ENCODE measurements around the gene BMP10. TPM values are rescaled to one million over a fixed set of nuclear protein-coding genes. Genes with fewer than 3 reads are reported as not detected.

Gene BMP10
- total RNA-seq, 4 donors from 2014 or later = not detected

DNA sequence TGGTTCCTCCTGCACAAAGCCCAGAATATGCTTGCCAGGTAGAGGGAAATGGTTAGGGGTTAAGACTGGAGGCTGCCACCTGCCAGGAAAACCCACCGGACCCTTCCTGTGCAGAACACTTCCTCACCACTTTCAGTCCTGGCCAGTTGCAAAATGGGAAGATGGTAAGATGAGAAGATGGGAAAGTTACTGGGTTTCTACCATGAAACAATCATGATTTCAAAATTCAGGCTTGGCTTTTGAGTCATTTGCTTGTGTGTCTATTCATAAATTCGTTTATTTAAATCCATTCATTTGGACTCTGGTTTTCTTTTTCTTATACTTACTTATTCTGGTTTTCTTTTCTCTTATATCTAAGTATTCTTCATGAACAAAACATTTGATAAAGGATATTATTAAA is 7.2 kb downstream of the BMP10 start:
- H3K27me3 ChIP-seq = no peaks in the 10 kb centered on the region
- H3K4me1 ChIP-seq = no peaks in the 10 kb centered on the region
- no peak overlapping the region for H3K27ac ChIP-seq
- H3K9me3 ChIP-seq = no peaks in the 10 kb centered on the region
- no peak for TF ChIP-seq POLR2A (IDR thresholded peaks at IDR 0.05)
- TF ChIP-seq, protein P1, sequence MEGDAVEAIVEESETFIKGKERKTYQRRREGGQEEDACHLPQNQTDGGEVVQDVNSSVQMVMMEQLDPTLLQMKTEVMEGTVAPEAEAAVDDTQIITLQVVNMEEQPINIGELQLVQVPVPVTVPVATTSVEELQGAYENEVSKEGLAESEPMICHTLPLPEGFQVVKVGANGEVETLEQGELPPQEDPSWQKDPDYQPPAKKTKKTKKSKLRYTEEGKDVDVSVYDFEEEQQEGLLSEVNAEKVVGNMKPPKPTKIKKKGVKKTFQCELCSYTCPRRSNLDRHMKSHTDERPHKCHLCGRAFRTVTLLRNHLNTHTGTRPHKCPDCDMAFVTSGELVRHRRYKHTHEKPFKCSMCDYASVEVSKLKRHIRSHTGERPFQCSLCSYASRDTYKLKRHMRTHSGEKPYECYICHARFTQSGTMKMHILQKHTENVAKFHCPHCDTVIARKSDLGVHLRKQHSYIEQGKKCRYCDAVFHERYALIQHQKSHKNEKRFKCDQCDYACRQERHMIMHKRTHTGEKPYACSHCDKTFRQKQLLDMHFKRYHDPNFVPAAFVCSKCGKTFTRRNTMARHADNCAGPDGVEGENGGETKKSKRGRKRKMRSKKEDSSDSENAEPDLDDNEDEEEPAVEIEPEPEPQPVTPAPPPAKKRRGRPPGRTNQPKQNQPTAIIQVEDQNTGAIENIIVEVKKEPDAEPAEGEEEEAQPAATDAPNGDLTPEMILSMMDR (IDR thresholded peaks at IDR 0.05) = no peak
- no peak for DNase-seq
- no peak overlapping the region for H3K4me3 ChIP-seq
- H3K36me3 ChIP-seq = no peaks in the 10 kb centered on the region

DNA sequence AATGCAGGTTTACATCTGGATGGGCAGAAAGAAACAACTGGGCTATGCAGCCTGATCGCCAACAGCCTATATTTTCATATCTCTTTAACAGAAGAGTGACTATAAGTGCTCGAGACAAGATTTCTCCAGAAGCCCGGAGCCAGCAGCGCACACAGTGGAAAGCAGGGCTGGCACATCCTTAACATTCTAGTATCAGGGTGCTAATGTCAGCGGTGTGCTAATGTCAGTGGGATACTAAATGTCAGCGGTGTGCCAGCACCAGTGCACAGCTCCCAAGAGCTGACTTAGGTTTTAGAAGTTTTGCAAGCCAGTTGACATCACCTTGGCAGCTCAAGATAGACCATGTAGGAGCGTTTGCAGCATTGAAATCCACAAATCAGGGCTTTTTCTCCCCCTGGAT is 8.3 kb downstream of the BMP10 start:
- no peak overlapping the region for H3K4me3 ChIP-seq
- no peaks in the 10 kb centered on the region for H3K27me3 ChIP-seq
- H3K4me1 ChIP-seq = no peaks in the 10 kb centered on the region
- no peak for DNase-seq
- no peak overlapping the region for H3K27ac ChIP-seq
- TF ChIP-seq, protein P1 (IDR thresholded peaks at IDR 0.05) = no peak
- no peak for TF ChIP-seq POLR2A (IDR thresholded peaks at IDR 0.05)
- H3K9me3 ChIP-seq = no peaks in the 10 kb centered on the region
- no peaks in the 10 kb centered on the region for H3K36me3 ChIP-seq

DNA sequence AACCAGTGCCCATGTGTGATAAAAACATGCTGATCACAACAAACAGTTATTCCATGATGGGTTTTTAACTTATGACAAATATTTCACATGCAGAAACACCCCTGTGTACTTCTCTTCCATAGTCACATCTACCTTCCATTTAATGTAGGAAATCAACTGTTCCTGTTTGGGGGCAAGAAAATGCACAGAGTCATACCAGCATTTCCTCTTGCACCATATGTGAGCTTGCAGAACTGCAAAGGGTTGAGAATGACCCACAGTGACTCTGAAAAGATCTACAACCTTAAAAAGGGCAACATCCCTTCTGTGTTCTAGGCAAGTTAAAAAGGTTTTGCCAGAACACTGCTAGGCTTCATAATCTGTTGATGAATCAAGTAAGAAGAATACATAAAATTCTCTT is 9.9 kb downstream of the BMP10 start:
- Histone ChIP-seq H3K36me3 (no peaks in the 10 kb centered on the region), H3K4me1 (no peaks in the 10 kb centered on the region), H3K27me3 (no peaks in the 10 kb centered on the region), H3K9me3 (no peaks in the 10 kb centered on the region), H3K4me3 (no peak overlapping the region), H3K27ac (no peak overlapping the region)
- TF ChIP-seq POLR2A (IDR thresholded peaks at IDR 0.05) = no peak
- TF ChIP-seq, protein P1 (IDR thresholded peaks at IDR 0.05) = no peak
- no peak for DNase-seq

DNA sequence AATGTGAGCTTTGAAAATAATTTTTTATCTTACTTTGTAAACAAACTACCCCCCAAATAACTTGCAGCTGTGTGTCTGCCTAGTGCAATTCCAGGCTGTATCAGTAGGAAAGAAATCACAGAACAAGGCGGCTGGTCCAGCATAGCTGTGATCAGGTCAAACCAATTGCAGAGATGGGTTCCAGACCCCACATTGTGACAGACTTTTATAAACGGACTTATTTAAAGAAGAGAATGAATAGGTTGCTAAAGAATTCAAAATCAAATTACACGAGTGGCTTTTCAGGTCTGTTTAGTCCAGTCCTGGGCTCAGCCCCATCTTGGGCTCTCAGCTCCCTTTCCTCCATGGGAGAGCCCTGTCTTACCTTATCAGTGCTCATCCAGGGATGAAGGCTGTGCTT is 11.1 kb downstream of the BMP10 start:
- H3K4me1 ChIP-seq = no peaks in the 10 kb centered on the region
- TF ChIP-seq, protein P1 (IDR thresholded peaks at IDR 0.05) = no peak
- no peak for TF ChIP-seq POLR2A (IDR thresholded peaks at IDR 0.05)
- H3K36me3 ChIP-seq = no peaks in the 10 kb centered on the region
- no peak overlapping the region for H3K27ac ChIP-seq
- no peak for DNase-seq
- H3K4me3 ChIP-seq = no peak overlapping the region
- no peaks in the 10 kb centered on the region for H3K9me3 ChIP-seq
- no peaks in the 10 kb centered on the region for H3K27me3 ChIP-seq

DNA sequence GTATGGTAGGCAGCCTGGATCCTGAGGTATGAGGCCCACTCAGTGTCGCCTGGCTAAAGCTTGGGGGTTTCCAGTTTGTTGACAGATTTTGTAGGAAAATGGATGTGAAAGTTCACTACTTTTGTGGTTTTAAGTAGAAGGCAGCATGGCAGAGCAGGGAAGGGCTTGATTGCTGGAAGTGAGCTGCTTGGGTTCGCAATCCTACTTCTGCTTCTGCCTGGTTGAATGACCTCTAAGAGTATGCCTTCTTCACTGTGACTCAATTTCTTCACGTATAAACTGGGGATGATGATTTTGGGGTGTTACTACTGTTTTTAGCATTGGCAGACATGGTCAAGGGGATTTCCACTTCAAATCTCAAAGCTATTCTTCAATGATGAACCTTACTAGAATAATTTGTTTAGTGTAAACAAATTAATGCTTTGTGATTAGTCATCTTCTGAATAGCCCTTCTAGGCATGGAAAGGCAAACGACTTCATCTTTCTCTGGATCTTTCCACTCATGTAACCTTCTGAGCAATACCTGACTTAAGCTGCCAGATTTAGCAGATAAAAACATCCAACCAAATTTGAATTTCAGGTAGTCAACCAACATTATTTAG is 13.2 kb downstream of the BMP10 start:
- DNase-seq = no peak
- Histone ChIP-seq H3K4me1 (no peaks in the 10 kb centered on the region), H3K27me3 (no peaks in the 10 kb centered on the region), H3K9me3 (no peaks in the 10 kb centered on the region), H3K36me3 (no peaks in the 10 kb centered on the region), H3K27ac (no peak overlapping the region), H3K4me3 (no peak overlapping the region)
- TF ChIP-seq, protein P1 (IDR thresholded peaks at IDR 0.05) = no peak
